ENCODE data around the gene PCDHGA4.
"Not testable (repeated sequence)": the region's sequence is repeated elsewhere in the genome, so short reads cannot be mapped to it uniquely, and the experiment has no call there.

PCDHGA4 gene

GRCh38 chr5:141382469-141383294 is 27.9 kb downstream of the PCDHGA4 start, which contains the start of gene PCDHGA7:
TSS of gene PCDHGA7 (plus strand) at chr5:141382742. CDS start at chr5:141382900, 158 bp downstream.
- H3K4me3 ChIP-seq (ENCODE audit: low read depth, low read length) = peak within 1 kb of the TSS; percentile 54
- TF ChIP-seq CTCF (IDR thresholded peaks at IDR 0.05; ENCODE audit: borderline replicate concordance, insufficient read depth, low read depth, low read length) = peak; percentile 36; the same call in 1 of the 2 replicates

- no peak overlapping the region for H3K4me3 ChIP-seq (ENCODE audit: low read depth, low read length)
- no peak for TF ChIP-seq CTCF (IDR thresholded peaks at IDR 0.05; ENCODE audit: borderline replicate concordance, insufficient read depth, low read depth, low read length)
These were observed 28.5 kb downstream of the PCDHGA4 start for GRCh38 chr5:141383345-141383744.

GRCh38 chr5:141384471-141385267 is 29.8 kb downstream of the PCDHGA4 start:
- no peak overlapping the region for H3K4me3 ChIP-seq (ENCODE audit: low read depth, low read length)
- no peak for TF ChIP-seq CTCF (IDR thresholded peaks at IDR 0.05; ENCODE audit: borderline replicate concordance, insufficient read depth, low read depth, low read length)

- TF ChIP-seq CTCF (IDR thresholded peaks at IDR 0.05; ENCODE audit: borderline replicate concordance, insufficient read depth, low read depth, low read length) = peak; percentile 31; the same call in 1 of the 2 replicates
- not testable (repeated sequence) for H3K4me3 ChIP-seq (ENCODE audit: low read depth, low read length)
These were observed 32.9 kb downstream of the PCDHGA4 start, which contains the start of gene PCDHGB4 for GRCh38 chr5:141387557-141388311. TSS of gene PCDHGB4 (plus strand) at chr5:141387698. CDS start at chr5:141387885, 187 bp downstream.

GRCh38 chr5:141388661-141389060 is 33.8 kb downstream of the PCDHGA4 start:
- no peak overlapping the region for H3K4me3 ChIP-seq (ENCODE audit: low read depth, low read length)
- TF ChIP-seq CTCF (IDR thresholded peaks at IDR 0.05; ENCODE audit: borderline replicate concordance, insufficient read depth, low read depth, low read length) = no peak

- TF ChIP-seq CTCF (IDR thresholded peaks at IDR 0.05; ENCODE audit: borderline replicate concordance, insufficient read depth, low read depth, low read length) = no peak
- no peak overlapping the region for H3K4me3 ChIP-seq (ENCODE audit: low read depth, low read length)
These were observed 34.6 kb downstream of the PCDHGA4 start for GRCh38 chr5:141389153-141390042.

All from GM12875 (cell line).